ENCODE results near the gene UGT2B28.
"Not testable (repeated sequence)": the region's sequence is repeated elsewhere in the genome, so short reads cannot be mapped to it uniquely, and the experiment has no call there.

Gene UGT2B28

GRCh38 chr4:69343558-69344420 lies 63.5 kb downstream of the UGT2B28 start:
- DNase-seq, result not testable (repeated sequence)
